ENCODE results near the gene GALNT16.

GALNT16 gene

DNA sequence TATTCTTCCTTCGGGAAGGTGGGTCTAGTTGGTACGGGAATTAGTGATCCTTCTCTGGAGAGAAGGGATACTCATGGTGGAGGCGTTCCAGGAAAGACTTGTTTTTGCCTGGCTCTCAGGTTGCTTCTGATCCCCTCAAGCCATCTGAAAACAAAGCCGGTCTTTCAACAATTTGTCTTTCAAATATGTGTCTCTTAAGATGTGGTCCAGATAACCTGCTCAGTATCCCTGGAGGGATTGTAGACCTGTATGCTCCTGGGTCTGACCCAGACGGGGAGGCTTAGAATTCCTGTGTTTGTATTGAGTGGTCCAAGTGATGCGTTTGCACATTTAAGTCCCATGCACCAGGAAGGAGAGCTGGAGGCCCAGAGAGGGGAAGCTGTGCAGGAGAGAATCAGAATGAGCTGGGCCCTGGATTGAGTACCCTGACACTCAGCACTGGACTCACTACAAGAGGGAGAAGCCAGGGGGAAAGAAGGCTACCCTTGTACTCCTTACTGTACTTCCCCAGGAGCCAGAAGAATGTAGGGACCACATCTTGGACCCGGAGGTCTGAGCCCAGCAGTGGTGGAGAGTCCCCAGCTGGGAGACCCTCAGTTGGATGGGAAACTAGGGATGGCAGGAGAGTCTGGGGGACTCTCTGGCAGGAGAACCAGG is 97.7 kb downstream of the GALNT16 start:
- DNase-seq (ENCODE audit: low spot score) = no peak
- TF ChIP-seq CTCF (IDR thresholded peaks at IDR 0.05; ENCODE audit: extremely low read depth, missing control alignments) = no peak

- DNase-seq (ENCODE audit: low spot score) = peak; percentile 38
- no peak for TF ChIP-seq CTCF (IDR thresholded peaks at IDR 0.05; ENCODE audit: extremely low read depth, missing control alignments)
Measured at GRCh38 chr14:69358233-69358963, 98.4 kb downstream of the GALNT16 start.

- DNase-seq (ENCODE audit: low spot score) = no peak
- TF ChIP-seq CTCF (IDR thresholded peaks at IDR 0.05; ENCODE audit: extremely low read depth, missing control alignments) = no peak
Measured at GRCh38 chr14:69358966-69359365, 99.0 kb downstream of the GALNT16 start.

DNA sequence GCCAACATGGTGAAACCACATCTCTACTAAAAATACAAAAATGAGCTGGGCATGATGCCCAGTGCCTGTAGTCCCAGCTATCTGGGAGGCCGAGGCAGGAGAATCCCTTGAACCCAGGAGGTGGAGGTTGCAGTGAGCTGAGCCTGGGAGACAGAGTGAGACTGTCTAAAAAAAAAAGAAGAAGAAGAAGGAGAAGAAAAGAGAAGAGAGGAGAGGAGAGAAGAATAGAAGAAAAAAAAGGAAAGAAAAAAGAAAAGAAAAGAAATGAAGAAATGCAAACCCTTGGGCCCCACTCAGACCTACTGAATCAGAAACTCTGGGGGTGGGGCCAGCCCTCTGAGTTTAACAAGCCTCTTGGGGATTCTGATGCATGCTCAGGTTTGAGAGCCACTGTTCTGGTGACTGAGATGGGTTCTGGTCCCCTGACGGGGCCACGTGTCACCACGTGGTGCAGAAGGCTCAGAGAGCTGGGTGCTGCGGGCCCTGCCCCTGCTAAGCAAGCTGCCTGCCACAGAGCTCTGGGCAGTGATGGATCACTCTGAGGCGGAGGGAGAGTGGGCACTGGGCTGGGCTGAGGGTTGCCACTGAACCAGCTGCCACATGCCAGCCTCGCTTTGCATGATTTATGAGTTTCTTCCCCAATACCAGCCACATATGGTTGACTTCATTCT is 100.6 kb downstream of the GALNT16 start:
- no peak for TF ChIP-seq CTCF (IDR thresholded peaks at IDR 0.05; ENCODE audit: extremely low read depth, missing control alignments)
- peak; percentile 38 for DNase-seq (ENCODE audit: low spot score)

DNA sequence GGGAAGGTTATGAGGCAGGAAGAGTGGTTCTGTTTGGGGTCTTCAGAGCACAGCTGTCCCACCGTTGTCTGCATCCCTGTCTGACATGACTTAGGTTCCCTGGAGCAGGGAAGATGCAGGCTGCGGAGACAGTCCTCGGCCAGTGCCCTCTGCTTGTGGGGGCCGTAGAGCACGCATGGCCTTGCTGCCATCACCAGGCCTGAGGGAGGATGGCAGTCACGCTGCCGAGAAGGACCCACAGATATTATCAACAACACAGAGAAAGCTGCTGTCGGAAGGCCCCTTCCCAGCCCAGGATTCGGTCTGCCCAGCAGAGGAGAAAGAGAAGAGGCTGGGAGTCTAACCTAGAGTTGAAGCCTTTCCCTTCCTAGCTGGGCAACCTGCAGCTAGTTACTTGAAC is 103.1 kb downstream of the GALNT16 start:
- TF ChIP-seq CTCF (IDR thresholded peaks at IDR 0.05; ENCODE audit: extremely low read depth, missing control alignments) = no peak
- DNase-seq (ENCODE audit: low spot score) = no peak

GRCh38 chr14:69363964-69364363 is 104.0 kb downstream of the GALNT16 start:
- DNase-seq (ENCODE audit: low spot score) = no peak
- TF ChIP-seq CTCF (IDR thresholded peaks at IDR 0.05; ENCODE audit: extremely low read depth, missing control alignments) = no peak

DNA sequence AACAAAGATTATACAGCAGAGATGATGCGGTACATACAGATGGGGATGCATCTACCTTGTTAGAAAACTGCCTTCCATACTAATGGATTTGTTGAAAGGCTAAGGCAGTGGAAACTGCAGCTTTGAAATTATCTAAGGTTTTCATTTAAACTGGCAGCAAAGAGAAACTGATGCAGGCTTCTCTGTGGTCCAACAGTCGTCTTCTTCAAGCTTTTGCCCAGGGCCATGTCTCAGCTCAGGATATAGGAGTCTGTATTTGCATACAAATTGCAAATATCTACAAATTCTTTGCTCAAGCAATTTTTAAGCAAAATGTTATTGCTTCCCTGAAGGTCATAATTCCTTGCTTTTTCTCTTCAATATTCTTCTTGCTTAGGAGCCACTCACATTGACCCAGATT is 104.4 kb downstream of the GALNT16 start:
- DNase-seq (ENCODE audit: low spot score) = no peak
- no peak for TF ChIP-seq CTCF (IDR thresholded peaks at IDR 0.05; ENCODE audit: extremely low read depth, missing control alignments)
